Activated CD4-positive, alpha-beta T cell treated with anti-CD3 and anti-CD28 coated beads for 4 hours (primary cell): ENCODE results near the gene PTPRZ1.
A peak's percentile ranks its signal among the peaks of the same experiment; 100 is the strongest.

Experiments
- DNase-seq, 2 donors: peaks; one replicate each; pipeline ENCODE4 v3.0.0-alpha.2; 2020

PTPRZ1 gene

DNA sequence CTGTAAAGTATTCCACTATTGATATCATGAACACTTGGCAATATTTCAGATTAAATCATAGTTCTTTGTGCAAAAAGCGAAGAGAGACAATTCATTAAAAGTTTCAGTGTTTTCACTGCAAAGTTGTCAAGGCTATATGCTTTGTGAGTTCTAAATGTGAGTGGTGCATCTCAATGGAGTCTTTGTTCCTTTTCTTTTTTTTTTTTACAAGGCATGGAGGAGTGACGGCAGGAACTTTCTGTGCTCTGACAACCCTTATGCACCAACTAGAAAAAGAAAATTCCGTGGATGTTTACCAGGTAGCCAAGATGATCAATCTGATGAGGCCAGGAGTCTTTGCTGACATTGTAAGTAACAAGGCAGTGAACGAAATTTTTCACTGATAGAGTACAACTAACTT, 186.6 kb downstream of the PTPRZ1 start:
- DNase-seq, result no peak

DNA sequence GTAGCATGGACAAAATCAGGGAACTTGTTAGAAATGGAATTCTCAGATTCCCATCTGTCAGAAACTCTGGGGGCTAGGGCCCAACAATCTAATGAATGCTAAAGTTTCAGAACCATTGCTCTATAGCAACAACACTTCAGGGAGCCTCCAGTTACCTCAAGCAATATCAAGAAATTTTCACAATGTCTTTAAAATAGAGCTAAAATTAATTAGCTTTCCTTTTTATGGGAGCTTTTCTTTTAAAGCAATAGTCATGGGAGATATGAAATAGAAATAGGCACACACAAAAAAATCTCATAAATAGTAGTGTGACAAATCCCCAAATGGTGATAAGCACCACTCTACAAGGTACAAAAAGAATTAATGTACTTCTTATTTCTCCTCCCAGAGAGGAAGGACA, 190.2 kb downstream of the PTPRZ1 start:
- no peak for DNase-seq

GRCh38 chr7:122064971-122065370, 192.0 kb downstream of the PTPRZ1 start:
- no peak for DNase-seq

DNA sequence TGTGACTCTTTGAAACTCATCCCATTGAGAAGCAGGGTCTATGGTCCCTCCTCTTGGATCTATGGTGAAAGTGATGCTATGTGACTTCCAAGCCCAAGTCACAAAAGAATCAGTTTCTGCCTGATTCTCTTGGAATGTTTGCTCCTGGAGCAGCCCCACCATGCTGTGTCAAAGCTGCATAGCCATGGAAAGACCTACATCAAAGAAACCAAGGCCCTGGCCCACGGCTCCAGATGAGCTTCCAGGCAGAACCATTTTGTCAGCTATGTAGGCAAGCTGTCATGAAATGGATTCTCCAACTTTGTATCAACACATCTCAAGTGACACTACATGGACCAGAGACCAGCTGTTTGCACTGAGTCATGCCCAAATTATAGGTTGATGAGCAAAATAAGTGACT, 194.1 kb downstream of the PTPRZ1 start:
- no peak for DNase-seq

DNA sequence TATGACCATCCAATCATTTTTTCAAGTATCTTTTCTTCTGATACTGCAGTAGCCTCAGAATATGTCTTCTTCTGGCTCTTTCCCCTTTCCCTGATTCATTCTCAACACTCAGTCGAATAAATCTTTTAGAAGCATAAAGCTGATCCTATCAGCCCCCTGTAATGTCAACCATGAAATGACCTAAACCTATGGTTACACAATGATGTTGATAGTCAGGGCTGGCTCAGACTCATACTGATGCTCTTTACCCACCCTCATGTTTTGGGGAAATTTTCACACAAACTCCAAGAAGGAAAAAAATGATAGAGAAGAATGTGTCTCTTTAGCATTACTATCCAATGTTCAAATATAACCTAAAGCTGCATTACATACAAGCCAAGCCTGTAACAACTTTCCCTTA, 195.1 kb downstream of the PTPRZ1 start:
- no peak for DNase-seq

DNA sequence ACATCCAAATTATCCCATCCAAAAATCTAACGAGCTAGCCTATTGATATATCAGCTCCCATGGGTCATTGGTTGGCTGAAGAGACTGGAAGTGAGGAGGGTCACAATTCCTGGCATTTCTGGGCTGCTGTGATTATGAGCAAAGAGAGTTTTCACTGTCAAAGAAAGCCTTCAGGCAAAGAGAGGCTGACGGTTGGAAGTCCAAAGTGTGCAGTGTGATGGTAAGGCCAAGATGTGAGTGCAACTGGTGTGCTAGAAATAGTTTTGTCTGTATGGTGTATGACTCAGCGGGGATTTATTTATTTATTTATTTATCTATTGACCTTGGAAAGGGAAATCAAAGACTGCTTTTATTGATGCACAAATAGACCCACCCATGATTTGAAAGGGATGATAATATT, 196.0 kb downstream of the PTPRZ1 start:
- DNase-seq, result no peak

GRCh38 chr7:122070062-122070461, 197.1 kb downstream of the PTPRZ1 start:
- no peak for DNase-seq

GRCh38 chr7:122070834-122071233, 197.9 kb downstream of the PTPRZ1 start:
- DNase-seq, result no peak

- no peak for DNase-seq
Measured at GRCh38 chr7:122072272-122072671, 199.3 kb downstream of the PTPRZ1 start.

- DNase-seq, result no peak
Measured at GRCh38 chr7:122072924-122073599, 200.1 kb downstream of the PTPRZ1 start.

- no peak for DNase-seq
Measured at GRCh38 chr7:122073635-122074034, 200.7 kb downstream of the PTPRZ1 start.

DNA sequence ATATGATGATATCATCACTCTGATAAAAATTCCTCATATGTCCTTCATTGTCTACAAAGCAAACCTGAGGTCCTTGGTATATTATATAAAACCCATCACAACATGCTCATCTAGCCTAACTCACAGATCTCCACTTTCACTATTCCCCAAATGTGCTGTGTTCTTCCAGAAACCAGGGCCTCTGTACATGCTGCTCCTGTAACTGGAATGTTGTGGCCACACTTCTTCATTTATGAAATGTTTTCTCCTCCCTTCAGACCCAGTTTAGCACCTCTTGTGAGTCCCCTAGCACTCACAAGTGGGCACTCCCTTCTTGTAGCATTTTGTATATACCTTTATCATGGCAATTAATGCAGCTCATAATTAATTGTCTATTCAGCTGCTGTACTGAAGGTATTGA, 209.2 kb downstream of the PTPRZ1 start:
- no peak for DNase-seq

GRCh38 chr7:122082670-122083069, 209.7 kb downstream of the PTPRZ1 start:
- DNase-seq, result no peak

GRCh38 chr7:122092964-122093797, 220.2 kb downstream of the PTPRZ1 start:
- DNase-seq, result peak; percentile 4 to 39

- no peak for DNase-seq
Measured at GRCh38 chr7:122094549-122094948, 221.6 kb downstream of the PTPRZ1 start.

GRCh38 chr7:122095642-122096041, 222.7 kb downstream of the PTPRZ1 start:
- no peak for DNase-seq

GRCh38 chr7:122100021-122100420, 227.1 kb downstream of the PTPRZ1 start:
- DNase-seq, result no peak

GRCh38 chr7:122103064-122103463, 230.1 kb downstream of the PTPRZ1 start:
- DNase-seq, result no peak
